ENCODE measurements around the gene LEKR1.

- TF ChIP-seq FOXA1 (IDR thresholded peaks at IDR 0.05), result no peak
- TF ChIP-seq SP1 (IDR thresholded peaks at IDR 0.05), result no peak
- TF ChIP-seq SUZ12 (IDR thresholded peaks at IDR 0.05), result no peak
- no peak for TF ChIP-seq BHLHE40 (IDR thresholded peaks at IDR 0.05; ENCODE audit: borderline replicate concordance)
- no peak for TF ChIP-seq HDGF (IDR thresholded peaks at IDR 0.05; ENCODE audit: borderline replicate concordance)
Observed at GRCh38 chr3:156976933-156977332, 150.8 kb downstream of the LEKR1 start.

Measured in HEK293T (cell line).